Stimulated activated naive CD4-positive, alpha-beta T cell (primary cell): ENCODE data around the gene ENOX2.

Experiments
- DNase-seq, 6 experiments: peaks; one replicate each; lab custom pipeline; 2025; lab: John Stamatoyannopoulos, UW

The ENOX2 gene

GRCh38 chrX:130884627-130885026, 18.4 kb downstream of the ENOX2 start:
- no peak for DNase-seq

GRCh38 chrX:130879869-130880268, 23.1 kb downstream of the ENOX2 start:
- no peak for DNase-seq

- no peak for DNase-seq
These were observed 24.4 kb downstream of the ENOX2 start for GRCh38 chrX:130878350-130879341.

- no peak for DNase-seq
These were observed 25.1 kb downstream of the ENOX2 start for GRCh38 chrX:130877892-130878341.

- DNase-seq = no peak
These were observed 26.8 kb downstream of the ENOX2 start for GRCh38 chrX:130876226-130876625.

- no peak for DNase-seq
These were observed 28.3 kb downstream of the ENOX2 start for GRCh38 chrX:130874751-130875150.

GRCh38 chrX:130869239-130869638, 33.8 kb downstream of the ENOX2 start:
- DNase-seq = no peak

GRCh38 chrX:130861462-130861861, 41.5 kb downstream of the ENOX2 start:
- no peak for DNase-seq

GRCh38 chrX:130857207-130857606, 45.8 kb downstream of the ENOX2 start:
- DNase-seq = no peak

- DNase-seq = no peak
These were observed 51.4 kb downstream of the ENOX2 start for GRCh38 chrX:130851569-130851968.

GRCh38 chrX:130848763-130849162, 54.2 kb downstream of the ENOX2 start:
- no peak for DNase-seq

- no peak for DNase-seq
These were observed 56.3 kb downstream of the ENOX2 start for GRCh38 chrX:130846746-130847145.

- DNase-seq = no peak
These were observed 61.2 kb downstream of the ENOX2 start for GRCh38 chrX:130841776-130842175.

- no peak for DNase-seq
These were observed 62.7 kb downstream of the ENOX2 start for GRCh38 chrX:130840345-130840744.

GRCh38 chrX:130836447-130836846, 66.6 kb downstream of the ENOX2 start:
- no peak for DNase-seq

- DNase-seq = no peak
These were observed 68.2 kb downstream of the ENOX2 start for GRCh38 chrX:130834830-130835229.

GRCh38 chrX:130834149-130834548, 68.9 kb downstream of the ENOX2 start:
- DNase-seq = no peak

GRCh38 chrX:130831347-130831722, 71.7 kb downstream of the ENOX2 start:
- no peak for DNase-seq

- no peak for DNase-seq
These were observed 72.2 kb downstream of the ENOX2 start for GRCh38 chrX:130830599-130831346.

- DNase-seq = no peak
These were observed 73.2 kb downstream of the ENOX2 start for GRCh38 chrX:130829526-130830515.

GRCh38 chrX:130828641-130829040, 74.4 kb downstream of the ENOX2 start:
- no peak for DNase-seq

- DNase-seq = no peak
These were observed 75.4 kb downstream of the ENOX2 start for GRCh38 chrX:130827648-130828047.
